ENCODE data around the gene ARF3. TPM values are rescaled to one million over a fixed set of nuclear protein-coding genes. Genes with fewer than 3 reads are reported as not detected.

Gene ARF3
- total RNA-seq, 1 donor from 2014 or later = 135 TPM

DNA sequence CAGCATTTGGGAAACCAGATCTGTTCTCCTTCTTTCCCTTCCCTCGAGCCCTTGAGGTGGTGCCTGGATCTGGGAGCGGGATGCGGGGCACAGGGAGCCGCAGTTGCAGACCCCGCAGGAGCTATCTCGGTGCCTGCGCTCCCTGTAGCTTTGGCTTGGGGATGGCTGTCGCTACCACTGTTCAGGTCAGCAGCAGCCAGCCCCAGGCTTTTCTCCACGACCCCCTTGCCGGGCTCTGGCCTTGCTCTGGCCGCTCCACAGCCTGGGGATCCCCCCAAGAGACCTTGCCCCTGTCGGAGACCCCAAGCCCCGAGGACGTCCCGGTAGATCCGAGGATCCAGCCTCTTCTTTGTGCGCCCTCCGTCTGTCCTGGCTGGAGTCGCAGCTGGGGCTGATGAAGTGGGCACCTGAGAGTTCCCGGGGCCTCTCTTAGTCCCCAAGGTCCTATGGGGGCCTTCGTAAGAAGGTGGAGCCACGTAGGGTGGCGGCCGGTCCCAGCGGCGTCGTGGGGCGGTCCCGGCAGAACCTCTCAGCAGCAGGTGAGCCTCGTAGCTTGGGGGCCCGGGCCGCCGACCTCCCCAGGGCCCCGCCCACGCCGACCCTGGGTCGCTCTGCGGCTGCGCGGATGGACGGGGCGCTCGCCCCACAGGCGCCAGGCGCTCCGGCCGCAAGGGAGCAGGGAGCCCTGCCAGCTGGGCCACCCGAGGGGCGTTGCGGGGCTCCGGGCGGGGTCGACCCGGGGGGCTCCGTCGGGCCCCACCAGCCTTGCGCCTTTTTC, 40.6 kb upstream of the ARF3 start:
- peaks cover 14% of the 10 kb centered on the region for H3K36me3 Mint-ChIP-seq (ENCODE audit: insufficient read depth)
- H3K4me3 Mint-ChIP-seq (ENCODE audit: low read depth) = peak overlapping the region; percentile 47
- TF ChIP-seq, protein P1, sequence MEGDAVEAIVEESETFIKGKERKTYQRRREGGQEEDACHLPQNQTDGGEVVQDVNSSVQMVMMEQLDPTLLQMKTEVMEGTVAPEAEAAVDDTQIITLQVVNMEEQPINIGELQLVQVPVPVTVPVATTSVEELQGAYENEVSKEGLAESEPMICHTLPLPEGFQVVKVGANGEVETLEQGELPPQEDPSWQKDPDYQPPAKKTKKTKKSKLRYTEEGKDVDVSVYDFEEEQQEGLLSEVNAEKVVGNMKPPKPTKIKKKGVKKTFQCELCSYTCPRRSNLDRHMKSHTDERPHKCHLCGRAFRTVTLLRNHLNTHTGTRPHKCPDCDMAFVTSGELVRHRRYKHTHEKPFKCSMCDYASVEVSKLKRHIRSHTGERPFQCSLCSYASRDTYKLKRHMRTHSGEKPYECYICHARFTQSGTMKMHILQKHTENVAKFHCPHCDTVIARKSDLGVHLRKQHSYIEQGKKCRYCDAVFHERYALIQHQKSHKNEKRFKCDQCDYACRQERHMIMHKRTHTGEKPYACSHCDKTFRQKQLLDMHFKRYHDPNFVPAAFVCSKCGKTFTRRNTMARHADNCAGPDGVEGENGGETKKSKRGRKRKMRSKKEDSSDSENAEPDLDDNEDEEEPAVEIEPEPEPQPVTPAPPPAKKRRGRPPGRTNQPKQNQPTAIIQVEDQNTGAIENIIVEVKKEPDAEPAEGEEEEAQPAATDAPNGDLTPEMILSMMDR (IDR thresholded peaks at IDR 0.05; ENCODE audit: unreplicated experiment) = no peak
- no peak overlapping the region for H3K27ac Mint-ChIP-seq
- H3K27me3 Mint-ChIP-seq = peaks cover 68% of the 10 kb centered on the region
- DNase-seq (ENCODE audit: low spot score, unreplicated experiment) = peak; percentile 36
- H3K9me3 Mint-ChIP-seq (ENCODE audit: low read depth) = no peaks in the 10 kb centered on the region
- H3K4me1 Mint-ChIP-seq (ENCODE audit: low read depth) = peaks cover 5% of the 10 kb centered on the region

DNA sequence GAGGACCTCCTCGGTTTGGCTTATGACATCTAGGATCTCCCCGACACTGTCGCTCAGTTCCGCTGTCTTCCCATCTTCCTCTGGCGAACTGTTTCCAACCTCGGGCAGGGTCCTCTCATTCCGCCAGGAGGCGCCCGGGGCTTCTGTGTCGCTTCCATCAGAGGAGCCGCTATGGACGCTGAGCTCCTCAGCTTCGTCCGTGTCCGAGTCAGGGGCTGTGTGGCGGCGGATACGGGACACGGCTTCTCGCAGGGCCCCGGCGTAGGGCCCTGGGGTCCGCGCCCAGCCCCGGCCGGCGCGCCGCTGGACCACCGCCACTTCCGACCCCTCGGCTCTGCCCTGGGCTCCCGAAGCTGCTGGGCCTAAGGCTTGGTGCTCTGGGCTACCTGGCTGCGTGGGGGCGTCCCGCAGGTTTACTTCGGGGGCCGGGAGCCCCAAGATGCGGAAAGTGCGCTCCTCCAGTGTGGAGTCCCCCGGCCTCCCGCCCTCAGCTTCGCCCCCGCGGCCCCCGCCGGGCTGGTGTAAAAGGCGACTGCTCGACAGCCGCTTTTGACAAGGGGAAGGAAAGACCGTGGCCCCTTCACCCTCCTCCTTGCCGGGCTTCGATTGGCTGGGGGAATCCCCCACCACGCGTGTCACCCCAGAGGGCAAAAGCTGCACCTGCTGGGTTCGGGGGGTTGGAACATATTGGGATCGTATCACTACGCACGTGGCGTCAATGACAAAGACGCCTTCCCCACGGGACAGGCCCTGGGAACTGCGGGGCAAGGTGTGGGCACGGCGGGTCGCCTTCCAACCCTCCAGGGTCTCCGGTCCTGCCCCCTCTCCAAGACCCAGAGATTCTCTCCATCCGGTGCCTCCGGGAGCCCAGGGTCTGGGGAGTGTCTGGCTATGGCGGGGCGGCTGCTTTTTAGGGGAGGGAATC, 39.8 kb upstream of the ARF3 start:
- peak overlapping the region; percentile 22 for H3K27ac Mint-ChIP-seq
- H3K9me3 Mint-ChIP-seq (ENCODE audit: low read depth) = no peaks in the 10 kb centered on the region
- peak overlapping the region; percentile 41 for H3K4me3 Mint-ChIP-seq (ENCODE audit: low read depth)
- DNase-seq (ENCODE audit: low spot score, unreplicated experiment) = peak; percentile 62
- H3K4me1 Mint-ChIP-seq (ENCODE audit: low read depth) = peaks cover 5% of the 10 kb centered on the region
- peaks cover 73% of the 10 kb centered on the region for H3K27me3 Mint-ChIP-seq
- H3K36me3 Mint-ChIP-seq (ENCODE audit: insufficient read depth) = peaks cover 10% of the 10 kb centered on the region
- TF ChIP-seq, protein P1 (IDR thresholded peaks at IDR 0.05; ENCODE audit: unreplicated experiment) = peak; percentile 73

DNA sequence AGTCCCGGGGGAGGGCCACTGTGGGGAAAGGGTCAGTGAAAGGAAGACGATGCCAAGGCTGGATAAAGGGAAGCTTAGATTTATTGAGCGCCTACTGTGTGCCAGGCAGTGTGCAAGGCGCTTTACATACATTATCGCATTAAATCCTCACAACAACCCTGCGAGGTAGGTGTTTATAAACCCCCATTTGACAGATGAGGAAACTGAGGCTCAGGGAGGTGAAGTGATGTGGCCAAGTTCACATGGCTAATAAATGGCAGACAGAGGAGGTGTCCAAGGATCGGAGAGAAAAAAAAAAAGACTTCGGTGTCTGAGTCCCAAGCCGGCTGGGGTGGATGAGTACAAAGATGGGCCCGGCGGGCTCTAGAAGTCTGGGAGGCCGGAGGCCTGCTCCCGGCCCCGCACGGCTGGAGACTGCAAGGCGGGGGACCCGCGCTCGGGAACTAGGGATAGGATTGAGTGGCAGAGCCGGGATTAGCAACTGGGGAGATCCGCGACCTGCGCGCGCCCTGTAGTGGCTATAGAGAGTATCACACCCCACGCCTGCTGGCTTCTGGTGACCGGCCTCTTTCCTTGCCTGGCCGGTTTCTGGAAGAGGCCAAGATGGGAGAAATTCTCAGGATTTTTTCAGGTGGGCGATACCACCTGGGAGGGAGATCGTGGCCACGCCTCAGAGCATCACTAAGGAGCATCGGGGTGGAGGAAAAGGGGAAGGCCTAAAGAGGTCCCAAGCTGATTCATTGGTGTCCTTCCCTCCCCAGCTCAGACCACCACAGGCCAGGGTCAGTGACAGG, 38.0 kb upstream of the ARF3 start:
- peaks cover under 1% of the 10 kb centered on the region for H3K36me3 Mint-ChIP-seq (ENCODE audit: insufficient read depth)
- no peaks in the 10 kb centered on the region for H3K9me3 Mint-ChIP-seq (ENCODE audit: low read depth)
- peaks cover 5% of the 10 kb centered on the region for H3K4me1 Mint-ChIP-seq (ENCODE audit: low read depth)
- peaks cover 71% of the 10 kb centered on the region for H3K27me3 Mint-ChIP-seq
- peak overlapping the region; percentile 25 for H3K4me3 Mint-ChIP-seq (ENCODE audit: low read depth)
- peak overlapping the region; percentile 49 for H3K27ac Mint-ChIP-seq
- TF ChIP-seq, protein P1 (IDR thresholded peaks at IDR 0.05; ENCODE audit: unreplicated experiment) = peak; percentile 77
- peak; percentile 75 for DNase-seq (ENCODE audit: low spot score, unreplicated experiment)

DNA sequence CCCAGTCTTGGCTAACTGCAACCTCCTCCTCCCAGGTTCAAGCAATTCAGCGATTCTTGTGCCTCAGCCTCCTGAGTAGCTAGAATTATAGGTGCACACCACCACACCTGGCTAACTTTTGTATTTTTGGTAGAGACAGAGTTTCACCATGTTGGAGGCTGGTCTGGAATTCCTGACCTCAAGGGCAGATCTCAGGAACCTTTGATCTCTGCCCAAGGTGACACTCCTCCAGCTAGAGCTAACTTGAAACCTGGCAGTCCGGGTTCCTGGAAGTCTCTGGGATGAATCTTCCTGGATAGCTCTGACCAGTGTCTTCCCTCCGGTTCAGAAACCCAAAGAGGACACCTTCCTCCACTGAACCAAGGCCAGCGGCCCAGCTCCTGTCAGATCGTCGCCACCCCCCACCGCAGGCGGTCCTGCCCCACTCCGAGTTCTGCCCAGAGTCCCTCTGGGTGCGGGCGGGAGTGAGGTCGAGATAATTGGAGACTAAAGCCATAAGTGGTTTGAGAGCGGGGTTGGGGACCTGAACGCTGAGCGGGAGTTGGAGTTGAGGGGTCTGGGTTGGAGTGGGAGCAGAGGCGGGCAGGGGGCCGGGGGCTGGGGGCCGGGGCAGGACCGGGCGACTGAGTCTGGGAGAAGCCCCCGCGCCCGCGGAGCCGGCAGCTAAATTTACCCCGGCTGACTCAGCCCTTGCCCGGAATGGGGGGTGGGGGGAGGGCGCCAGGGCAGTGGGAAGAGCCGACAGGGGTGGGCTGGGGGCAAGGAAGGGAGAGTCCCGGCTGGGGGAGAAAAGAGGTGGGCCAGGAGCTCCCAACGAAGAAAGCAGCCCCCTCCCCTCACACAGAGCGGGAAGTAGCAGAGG, 37.2 kb upstream of the ARF3 start:
- Mint-ChIP-seq H3K27me3 (peaks cover 66% of the 10 kb centered on the region), H3K4me1 (ENCODE audit: low read depth) (peaks cover 2% of the 10 kb centered on the region), H3K27ac (peak overlapping the region; percentile 49), H3K36me3 (ENCODE audit: insufficient read depth) (no peaks in the 10 kb centered on the region), H3K9me3 (ENCODE audit: low read depth) (no peaks in the 10 kb centered on the region), H3K4me3 (ENCODE audit: low read depth) (no peak overlapping the region)
- no peak for DNase-seq (ENCODE audit: low spot score, unreplicated experiment)
- TF ChIP-seq, protein P1 (IDR thresholded peaks at IDR 0.05; ENCODE audit: unreplicated experiment) = no peak

Data from progenitor cell of endocrine pancreas (in vitro differentiated cells).